H9 (cell line): ENCODE data around the gene GNAO1. TPM values are rescaled to one million over a fixed set of nuclear protein-coding genes. Genes with fewer than 3 reads are reported as not detected.

ENCODE experiments used
- DNase-seq: peaks from one replicate; pipeline ENCODE4 v3.0.0-alpha.2; 2017
- H2AFZ ChIP-seq: one replicate; pipeline ENCODE4 v1.6.1; 2013; ENCODE audit warnings: mild to moderate bottlenecking, low read length, control low read depth, moderate library complexity
- H2AK5ac ChIP-seq: 2 replicates; pipeline ENCODE4 v1.6.1; 2013; ENCODE audit warnings: low read length, control low read depth, mixed read lengths; ENCODE audit not compliant: insufficient read length
- H2BK120ac ChIP-seq: one replicate; pipeline ENCODE4 v1.6.1; 2013; ENCODE audit warnings: low read depth, mild to moderate bottlenecking, low read length, control low read depth, inconsistent platforms; ENCODE audit not compliant: poor library complexity, severe bottlenecking
- H2BK12ac ChIP-seq: 2 replicates; pipeline ENCODE4 v1.6.1; 2013; ENCODE audit warnings: low read length, control low read depth, mixed read lengths, low read depth; ENCODE audit not compliant: insufficient read length
- H2BK15ac ChIP-seq: 2 replicates; pipeline ENCODE4 v1.6.1; 2013; ENCODE audit warnings: low read depth, low read length, control low read depth
- H2BK20ac ChIP-seq: one replicate; pipeline ENCODE4 v1.6.1; 2013; ENCODE audit warnings: low read depth, mild to moderate bottlenecking, low read length, control low read depth, inconsistent platforms; ENCODE audit not compliant: poor library complexity, severe bottlenecking
- H2BK5ac ChIP-seq: 2 replicates; pipeline ENCODE4 v1.6.1; 2013; ENCODE audit warnings: low read length, control low read depth, mixed read lengths; ENCODE audit not compliant: insufficient read length
- H3K14ac ChIP-seq: 2 replicates; pipeline ENCODE4 v1.6.1; 2013; ENCODE audit warnings: low read length, control low read depth; ENCODE audit not compliant: insufficient read depth
- H3K18ac ChIP-seq: 2 replicates; pipeline ENCODE4 v1.6.1; 2013; ENCODE audit warnings: low read depth, mild to moderate bottlenecking, mixed read lengths, low read length, control low read depth; ENCODE audit not compliant: insufficient read length
- H3K23ac ChIP-seq: 2 replicates; pipeline ENCODE4 v1.6.1; 2013; ENCODE audit warnings: low read length, control low read depth, mixed read lengths, low read depth; ENCODE audit not compliant: insufficient read length
- H3K23me2 ChIP-seq: 2 replicates; pipeline ENCODE4 v1.6.1; 2013; ENCODE audit warnings: low read depth, mild to moderate bottlenecking, mixed read lengths, low read length, control low read depth; ENCODE audit not compliant: insufficient read length, poor library complexity, severe bottlenecking
- H3K27ac ChIP-seq: 2 replicates; pipeline ENCODE4 v1.5.1; 2013; ENCODE audit warnings: low read length, control low read depth, mixed read lengths, low read depth; ENCODE audit not compliant: insufficient read length
- H3K27me3 ChIP-seq: 2 replicates; pipeline ENCODE4 v1.6.1; 2013; ENCODE audit warnings: low read length, control low read depth, inconsistent platforms; ENCODE audit not compliant: insufficient read depth
- H3K4ac ChIP-seq: 2 replicates; pipeline ENCODE4 v1.6.1; 2013; ENCODE audit warnings: low read depth, mild to moderate bottlenecking, control low read depth, inconsistent platforms, low read length, moderate library complexity
- H3K4me1 ChIP-seq: 2 replicates; pipeline ENCODE4 v1.6.1; 2013; ENCODE audit warnings: low read length, control low read depth, inconsistent platforms; ENCODE audit not compliant: insufficient read depth
- H3K4me2 ChIP-seq: 2 replicates; pipeline ENCODE4 v1.6.1; 2013; ENCODE audit warnings: low read length, control low read depth, mixed read lengths; ENCODE audit not compliant: insufficient read length, insufficient read depth
- H3K56ac ChIP-seq: 2 replicates; pipeline ENCODE4 v1.6.1; 2013; ENCODE audit warnings: low read depth, mild to moderate bottlenecking, mixed read lengths, low read length, control low read depth; ENCODE audit not compliant: insufficient read length
- H3K79me1 ChIP-seq: 2 replicates; pipeline ENCODE4 v1.6.1; 2013; ENCODE audit warnings: low read depth, mild to moderate bottlenecking, moderate library complexity, low read length, control low read depth, inconsistent platforms; ENCODE audit not compliant: insufficient read depth, poor library complexity, severe bottlenecking
- H3K79me2 ChIP-seq: 2 replicates; pipeline ENCODE4 v1.6.1; 2013; ENCODE audit warnings: low read length, control low read depth, inconsistent platforms; ENCODE audit not compliant: insufficient read depth
- H3K9ac ChIP-seq: 2 replicates; pipeline ENCODE4 v1.6.1; 2013; ENCODE audit warnings: low read length, control low read depth, mixed read lengths; ENCODE audit not compliant: insufficient read length; ENCODE audit errors: extremely low read depth
- H3K9me3 ChIP-seq: one replicate; pipeline ENCODE4 v1.6.1; 2013; ENCODE audit warnings: low read depth, low read length, inconsistent platforms; ENCODE audit not compliant: control insufficient read depth
- H3T11ph ChIP-seq: one replicate; pipeline ENCODE4 v1.6.1; 2013; ENCODE audit warnings: mild to moderate bottlenecking, low read length, control low read depth, inconsistent platforms
- H4K20me1 ChIP-seq: one replicate; pipeline ENCODE4 v1.6.1; 2013; ENCODE audit not compliant: control insufficient read depth, insufficient read length, insufficient read depth
- H4K5ac ChIP-seq: 2 replicates; pipeline ENCODE4 v1.6.1; 2013; ENCODE audit warnings: low read depth, mild to moderate bottlenecking, mixed read lengths, low read length, control low read depth; ENCODE audit not compliant: insufficient read length
- H4K8ac ChIP-seq: replicated peaks from 2 replicates; pipeline ENCODE4 v1.6.1; 2013; ENCODE audit warnings: low read length, control low read depth, mixed read lengths, low read depth; ENCODE audit not compliant: insufficient read length
- H4K91ac ChIP-seq: 2 replicates; pipeline ENCODE4 v1.6.1; 2013; ENCODE audit warnings: low read depth, mild to moderate bottlenecking, moderate library complexity, mixed read lengths, low read length, control low read depth; ENCODE audit not compliant: insufficient read length
- H3K27ac Mint-ChIP-seq, 3 experiments: 2 replicates in 2 of 3; 3 replicates in 1 of 3; pipeline ENCODE4 v1.8.0; 2020 to 2021; ENCODE audit warnings: mixed read lengths in 3 of 3, mild to moderate bottlenecking in 1 of 3, moderate library complexity in 1 of 3
- H3K27me3 Mint-ChIP-seq: 2 replicates; pipeline ENCODE4 v1.8.0; 2021; ENCODE audit warnings: low read depth, mild to moderate bottlenecking, moderate library complexity, mixed read lengths
- H3K36me3 Mint-ChIP-seq, 3 experiments: 2 replicates in 2 of 3; 3 replicates in 1 of 3; pipeline ENCODE4 v1.8.0; 2020 to 2021; ENCODE audit warnings: low read depth in 3 of 3, mixed read lengths in 3 of 3; ENCODE audit not compliant: insufficient read depth in 1 of 3
- H3K4me1 Mint-ChIP-seq, 2 experiments: 2 replicates each; pipeline ENCODE4 v1.8.0; 2020; ENCODE audit warnings: mixed read lengths in 2 of 2
- H3K4me3 Mint-ChIP-seq, 2 experiments: 2 replicates in 1 of 2; 3 replicates in 1 of 2; pipeline ENCODE4 v1.8.0; 2020 to 2021; ENCODE audit warnings: mild to moderate bottlenecking in 2 of 2, mixed read lengths in 2 of 2, moderate library complexity in 1 of 2
- H3K9me3 Mint-ChIP-seq, 2 experiments: 2 replicates in 1 of 2; 3 replicates in 1 of 2; pipeline ENCODE4 v1.8.0; 2020; ENCODE audit warnings: mild to moderate bottlenecking in 2 of 2, mixed read lengths in 2 of 2, moderate library complexity in 1 of 2
- WGBS: extraction: QIAGEN DNeasy Blood & Tissue Kit; methylation state at CpG from one replicate; pipeline ENCODE4 v1.1.7; 2013; ENCODE audit warnings: missing lambda C conversion rate, low lambda C conversion rate, mixed read lengths; ENCODE audit not compliant: insufficient read length; ENCODE audit errors: extremely low coverage; 5-methylcytosine and 5-hydroxymethylcytosine counted together
- total RNA-seq: library from RNA; stranded (reverse); gene quantifications from 2 replicates; pipeline ENCODE4 v1.2.1, GENCODE V29; 2021
- TF ChIP-seq, protein P1 (sequence below): fragments of 200-600 bp; sonication (generic); conservative IDR thresholded peaks from 3 replicates; pipeline ENCODE4 v1.8.0; 2021; ENCODE audit warnings: antibody characterized with exemption, mild to moderate bottlenecking

Gene GNAO1
- total RNA-seq, 1 experiment from 2014 or later, result 16.9 TPM

DNA sequence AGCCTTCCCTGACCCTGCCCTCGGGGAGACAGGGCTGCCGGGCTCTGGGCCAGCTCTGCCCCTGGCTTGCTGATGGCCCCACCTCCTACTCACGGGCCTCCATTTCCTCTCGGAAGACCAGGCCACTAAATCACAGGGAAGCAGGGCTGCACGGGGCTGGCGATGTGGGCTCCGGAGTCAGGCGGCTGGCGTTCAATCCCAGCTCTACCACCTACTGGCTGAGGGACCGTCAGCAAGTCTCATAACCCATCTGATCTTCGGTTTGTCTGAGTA, 120.7 kb downstream of the GNAO1 start:
- Histone ChIP-seq H3K79me2 (no peaks in the 10 kb centered on the region), H4K20me1 (no peaks in the 10 kb centered on the region), H3K14ac (no peak overlapping the region), H3K4ac (no peak overlapping the region), H2BK120ac (no peak overlapping the region), H3K79me1 (no peaks in the 10 kb centered on the region), H4K5ac (no peak overlapping the region), H3K4me1 (no peaks in the 10 kb centered on the region), H3K27ac (no peak overlapping the region), H3K23me2 (no peaks in the 10 kb centered on the region), H2BK20ac (no peak overlapping the region), H4K8ac (no peak overlapping the region), H2AK5ac (no peak overlapping the region), H3K9ac (no peak overlapping the region), H4K91ac (no peak overlapping the region), H3K27me3 (no peaks in the 10 kb centered on the region), H3K56ac (no peak overlapping the region), H2BK12ac (no peak overlapping the region), H3T11ph (no peak overlapping the region), H3K18ac (no peak overlapping the region), H3K9me3 (no peaks in the 10 kb centered on the region), H2AFZ (no peak overlapping the region), H2BK15ac (no peak overlapping the region), H3K4me2 (no peak overlapping the region), H2BK5ac (no peak overlapping the region), H3K23ac (no peak overlapping the region)
- no CpG with 5 or more reads among the region's 11 CpGs for WGBS
- H3K27me3 Mint-ChIP-seq, result no peaks in the 10 kb centered on the region; the same call in none of the 2 replicates
- no peak overlapping the region; a peak in 1 of 7 replicates for H3K27ac Mint-ChIP-seq
- H3K36me3 Mint-ChIP-seq, result peaks cover 0 to 5% (median 0%) of the 10 kb centered on the region in 3 experiments; a peak in 2 of 7 replicates
- H3K9me3 Mint-ChIP-seq, result no peaks in the 10 kb centered on the region
- DNase-seq, result no peak
- no peak overlapping the region for H3K4me3 Mint-ChIP-seq
- peaks cover 2 to 9% of the 10 kb centered on the region in 2 experiments; a peak in 3 of 4 replicates for H3K4me1 Mint-ChIP-seq
- TF ChIP-seq, protein P1, sequence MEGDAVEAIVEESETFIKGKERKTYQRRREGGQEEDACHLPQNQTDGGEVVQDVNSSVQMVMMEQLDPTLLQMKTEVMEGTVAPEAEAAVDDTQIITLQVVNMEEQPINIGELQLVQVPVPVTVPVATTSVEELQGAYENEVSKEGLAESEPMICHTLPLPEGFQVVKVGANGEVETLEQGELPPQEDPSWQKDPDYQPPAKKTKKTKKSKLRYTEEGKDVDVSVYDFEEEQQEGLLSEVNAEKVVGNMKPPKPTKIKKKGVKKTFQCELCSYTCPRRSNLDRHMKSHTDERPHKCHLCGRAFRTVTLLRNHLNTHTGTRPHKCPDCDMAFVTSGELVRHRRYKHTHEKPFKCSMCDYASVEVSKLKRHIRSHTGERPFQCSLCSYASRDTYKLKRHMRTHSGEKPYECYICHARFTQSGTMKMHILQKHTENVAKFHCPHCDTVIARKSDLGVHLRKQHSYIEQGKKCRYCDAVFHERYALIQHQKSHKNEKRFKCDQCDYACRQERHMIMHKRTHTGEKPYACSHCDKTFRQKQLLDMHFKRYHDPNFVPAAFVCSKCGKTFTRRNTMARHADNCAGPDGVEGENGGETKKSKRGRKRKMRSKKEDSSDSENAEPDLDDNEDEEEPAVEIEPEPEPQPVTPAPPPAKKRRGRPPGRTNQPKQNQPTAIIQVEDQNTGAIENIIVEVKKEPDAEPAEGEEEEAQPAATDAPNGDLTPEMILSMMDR, result no peak
